SU-DHL-6 (cell line): ENCODE measurements around the gene ATCAY.
"Not testable (repeated sequence)": the region's sequence is repeated elsewhere in the genome, so short reads cannot be mapped to it uniquely, and the experiment has no call there.

Experiments used
- H2AFZ ChIP-seq: fragments of 200-600 bp; sonication (generic); 2 replicates; pipeline ENCODE4 v1.6.1; 2014; ENCODE audit warnings: low read depth, mild to moderate bottlenecking, moderate library complexity, mixed read lengths, antibody characterized with exemption, low read length; ENCODE audit not compliant: severe bottlenecking
- H3F3A ChIP-seq: fragments of 200-600 bp; shearing (Covaris generic); 2 replicates; pipeline ENCODE4 v1.6.0; 2016; ENCODE audit warnings: antibody characterized with exemption, mild to moderate bottlenecking; ENCODE audit not compliant: insufficient read depth
- H3K27ac ChIP-seq: fragments of 200-600 bp; sonication (generic); 2 replicates; pipeline ENCODE4 v1.5.1; 2016; ENCODE audit warnings: low read depth, mild to moderate bottlenecking, low read length, moderate library complexity, mixed read lengths
- H3K27me3 ChIP-seq: fragments of 200-600 bp; sonication (generic), shearing (Covaris generic); 2 replicates; pipeline ENCODE4 v1.6.0; 2014; ENCODE audit warnings: mild to moderate bottlenecking, low read length
- H3K36me3 ChIP-seq: fragments of 200-600 bp; sonication (generic); 2 replicates; pipeline ENCODE4 v1.6.1; 2014; ENCODE audit warnings: mild to moderate bottlenecking, low read length, mixed read lengths
- H3K4me2 ChIP-seq: fragments of 300-600, 200-600 bp; shearing (Covaris generic), sonication (generic); 2 replicates; pipeline ENCODE4 v1.6.0; 2014; ENCODE audit warnings: low read length, low read depth, mild to moderate bottlenecking; ENCODE audit not compliant: poor library complexity, severe bottlenecking
- H3K4me3 ChIP-seq: fragments of 200-600 bp; sonication (generic); 2 replicates; pipeline ENCODE4 v1.5.1; 2014; ENCODE audit warnings: antibody characterized with exemption, low read length, mild to moderate bottlenecking, mixed read lengths; ENCODE audit not compliant: insufficient read depth, poor library complexity, severe bottlenecking
- H3K79me2 ChIP-seq: fragments of 200-600 bp; sonication (generic); 2 replicates; pipeline ENCODE4 v1.6.1; 2014; ENCODE audit warnings: mild to moderate bottlenecking, low read length, moderate library complexity; ENCODE audit not compliant: insufficient read depth
- H3K9ac ChIP-seq: fragments of 200-600 bp; sonication (generic); 2 replicates; pipeline ENCODE4 v1.7.0; 2014; ENCODE audit warnings: mild to moderate bottlenecking, low read length
- H3K9me2 ChIP-seq: fragments of 200-600 bp; sonication (generic); replicated peaks from 2 replicates; pipeline ENCODE4 v1.6.1; 2014; ENCODE audit warnings: low read length; ENCODE audit not compliant: insufficient read depth
- H3K9me3 ChIP-seq: fragments of 200-600 bp; sonication (generic); 2 replicates; pipeline ENCODE4 v1.6.1; 2014; ENCODE audit warnings: low read length, mixed read lengths; ENCODE audit not compliant: insufficient read depth
- H4K20me1 ChIP-seq: fragments of 200-600 bp; sonication (generic); 2 replicates; pipeline ENCODE4 v1.6.1; 2014; ENCODE audit warnings: low read depth, mild to moderate bottlenecking, antibody characterized with exemption, low read length, moderate library complexity, mixed read lengths
- EZH2phosphoT487 ChIP-seq: fragments of 200-600 bp; sonication (generic), shearing (Covaris generic); conservative IDR thresholded peaks from 2 replicates; pipeline ENCODE4 v1.6.1; 2018; ENCODE audit warnings: mild to moderate bottlenecking, antibody characterized with exemption, low read length, moderate library complexity, mixed read lengths
- TF ChIP-seq, protein P1 (sequence below): fragments of 200-600 bp; sonication (generic); IDR thresholded peaks from one replicate; pipeline ENCODE4 v1.5.1; 2017; ENCODE audit warnings: antibody characterized with exemption, mild to moderate bottlenecking, low read length, moderate library complexity; ENCODE audit not compliant: insufficient read depth, poor library complexity, severe bottlenecking

Gene ATCAY

DNA sequence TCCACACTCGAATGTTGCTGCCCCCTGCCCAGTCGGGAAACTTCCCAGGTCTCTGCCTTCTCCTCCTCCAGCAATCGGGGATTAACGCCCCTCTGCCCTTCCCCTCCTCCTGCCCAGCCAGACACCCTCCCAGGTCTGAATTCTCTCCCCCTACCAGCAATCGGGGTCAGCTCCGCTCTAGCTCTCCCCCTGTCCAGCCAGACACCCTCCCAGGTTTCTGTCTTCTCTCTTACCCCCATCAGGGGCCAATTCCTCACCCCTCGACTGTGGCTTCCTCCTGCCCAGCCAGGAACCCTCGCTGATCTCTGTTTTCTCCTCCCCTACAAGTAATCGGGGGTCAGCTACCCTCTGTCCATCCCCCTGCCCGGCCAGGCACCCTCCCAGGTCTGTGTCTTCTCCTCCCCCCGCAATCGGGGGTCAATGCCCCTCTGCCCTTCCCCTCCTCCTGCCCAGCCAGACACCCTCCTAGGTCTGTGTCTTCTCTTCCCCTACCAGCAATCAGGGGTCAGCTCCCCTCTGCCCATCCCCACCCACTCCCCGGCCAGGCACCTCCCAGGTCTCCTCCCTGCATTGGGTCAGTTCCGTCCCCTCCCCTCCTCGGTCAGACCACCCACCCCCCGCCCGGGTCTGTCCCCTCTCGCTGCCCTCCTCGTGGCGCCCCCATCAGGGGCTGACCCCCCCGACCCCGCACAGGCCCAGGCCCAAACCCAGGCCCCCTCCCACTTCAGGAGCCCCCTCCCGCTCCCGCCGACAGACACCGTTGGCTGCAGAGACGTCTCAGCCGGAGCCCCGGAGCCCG, 12.3 kb upstream of the ATCAY start:
- Histone ChIP-seq H4K20me1 (no peaks in the 10 kb centered on the region), H3K4me2 (no peak overlapping the region), H3K79me2 (no peaks in the 10 kb centered on the region), H3K4me3 (no peak overlapping the region), H2AFZ (no peak overlapping the region), H3K27me3 (no peaks in the 10 kb centered on the region), H3K9ac (no peak overlapping the region), H3K36me3 (no peaks in the 10 kb centered on the region), H3K27ac (no peak overlapping the region), H3K9me3 (no peaks in the 10 kb centered on the region), H3K9me2 (no peaks in the 10 kb centered on the region), H3F3A (no peaks in the 10 kb centered on the region)
- TF ChIP-seq, protein P1, sequence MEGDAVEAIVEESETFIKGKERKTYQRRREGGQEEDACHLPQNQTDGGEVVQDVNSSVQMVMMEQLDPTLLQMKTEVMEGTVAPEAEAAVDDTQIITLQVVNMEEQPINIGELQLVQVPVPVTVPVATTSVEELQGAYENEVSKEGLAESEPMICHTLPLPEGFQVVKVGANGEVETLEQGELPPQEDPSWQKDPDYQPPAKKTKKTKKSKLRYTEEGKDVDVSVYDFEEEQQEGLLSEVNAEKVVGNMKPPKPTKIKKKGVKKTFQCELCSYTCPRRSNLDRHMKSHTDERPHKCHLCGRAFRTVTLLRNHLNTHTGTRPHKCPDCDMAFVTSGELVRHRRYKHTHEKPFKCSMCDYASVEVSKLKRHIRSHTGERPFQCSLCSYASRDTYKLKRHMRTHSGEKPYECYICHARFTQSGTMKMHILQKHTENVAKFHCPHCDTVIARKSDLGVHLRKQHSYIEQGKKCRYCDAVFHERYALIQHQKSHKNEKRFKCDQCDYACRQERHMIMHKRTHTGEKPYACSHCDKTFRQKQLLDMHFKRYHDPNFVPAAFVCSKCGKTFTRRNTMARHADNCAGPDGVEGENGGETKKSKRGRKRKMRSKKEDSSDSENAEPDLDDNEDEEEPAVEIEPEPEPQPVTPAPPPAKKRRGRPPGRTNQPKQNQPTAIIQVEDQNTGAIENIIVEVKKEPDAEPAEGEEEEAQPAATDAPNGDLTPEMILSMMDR = no peak
- TF ChIP-seq EZH2phosphoT487 = no peak

DNA sequence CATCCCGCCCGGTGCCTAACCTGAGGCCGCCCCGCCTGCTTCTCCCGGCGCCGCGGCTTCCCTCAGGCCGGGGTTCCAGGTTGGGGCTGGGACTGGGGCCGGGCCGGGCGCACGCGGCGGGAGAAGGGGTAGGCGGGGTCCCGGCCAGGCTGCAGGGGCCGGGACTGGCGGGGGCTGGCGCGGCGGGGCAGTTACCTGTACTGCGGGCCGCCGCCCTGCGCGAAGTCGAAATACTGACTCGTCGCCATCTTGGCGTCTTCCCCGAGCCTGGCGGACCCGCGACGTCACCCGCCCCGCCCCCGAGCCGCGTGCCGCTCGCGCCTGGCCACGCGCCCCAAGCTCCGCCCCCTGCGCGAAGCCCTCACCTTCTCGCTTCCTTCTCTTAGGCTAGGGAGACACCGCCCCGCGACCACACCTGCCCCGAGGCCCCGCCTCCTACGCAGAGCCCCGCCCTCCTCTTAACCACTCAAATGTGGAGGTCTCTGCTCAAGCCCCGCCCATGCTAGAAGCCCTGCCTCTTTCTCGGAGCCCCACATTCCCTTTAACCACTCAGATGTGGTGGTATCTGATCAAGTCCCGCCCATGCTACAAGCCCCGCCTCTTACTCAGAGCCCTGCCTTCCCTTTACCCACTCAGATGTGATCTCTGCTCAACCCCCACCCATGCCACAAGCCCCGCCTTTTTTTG, 11.6 kb upstream of the ATCAY start, which contains the start of gene ZFR2:
Gene ZFR2 (minus strand): TSS at position 269 of the 687 bp plus-strand sequence. CDS start 21 bp downstream, at position 248.
- H3K9ac ChIP-seq = no peak within 1 kb of the TSS
- H3K4me3 ChIP-seq = no peak within 1 kb of the TSS
- no peak within 1 kb of the TSS for H2AFZ ChIP-seq
- no peaks in the 10 kb centered on the region for H3K9me3 ChIP-seq
- no peaks in the 10 kb centered on the region for H3K79me2 ChIP-seq
- no peaks in the 10 kb centered on the region for H4K20me1 ChIP-seq
- no peaks in the 10 kb centered on the region for H3K9me2 ChIP-seq
- H3F3A ChIP-seq = no peaks in the 10 kb centered on the region
- H3K4me2 ChIP-seq = no peak within 1 kb of the TSS
- no peaks in the 10 kb centered on the region for H3K27me3 ChIP-seq
- TF ChIP-seq, protein P1 = no peak
- TF ChIP-seq EZH2phosphoT487 = no peak
- H3K36me3 ChIP-seq = no peaks in the 10 kb centered on the region
- no peak within 1 kb of the TSS for H3K27ac ChIP-seq

DNA sequence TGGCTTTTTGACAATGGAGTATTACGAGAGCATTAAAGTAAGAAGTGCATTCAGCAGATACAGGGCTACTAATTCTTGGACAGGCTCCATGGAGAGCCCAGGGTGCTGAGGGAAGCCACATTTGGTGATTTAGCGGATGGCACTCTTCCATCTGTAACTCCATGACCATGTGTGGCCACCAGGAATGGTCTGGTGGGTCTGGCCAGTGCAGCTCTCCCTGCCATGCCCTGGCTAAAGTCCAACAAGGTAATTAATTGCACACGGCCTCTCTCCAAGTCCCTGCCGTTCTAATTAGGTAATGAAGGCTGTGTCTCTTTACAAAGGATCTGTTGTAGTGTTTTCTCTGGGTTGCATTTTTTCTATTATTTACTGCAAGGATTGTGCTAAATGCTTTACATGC, 7.3 kb upstream of the ATCAY start:
- Histone ChIP-seq H2AFZ (no peak overlapping the region), H3K27me3 (no peaks in the 10 kb centered on the region), H3K9me2 (no peaks in the 10 kb centered on the region)

DNA sequence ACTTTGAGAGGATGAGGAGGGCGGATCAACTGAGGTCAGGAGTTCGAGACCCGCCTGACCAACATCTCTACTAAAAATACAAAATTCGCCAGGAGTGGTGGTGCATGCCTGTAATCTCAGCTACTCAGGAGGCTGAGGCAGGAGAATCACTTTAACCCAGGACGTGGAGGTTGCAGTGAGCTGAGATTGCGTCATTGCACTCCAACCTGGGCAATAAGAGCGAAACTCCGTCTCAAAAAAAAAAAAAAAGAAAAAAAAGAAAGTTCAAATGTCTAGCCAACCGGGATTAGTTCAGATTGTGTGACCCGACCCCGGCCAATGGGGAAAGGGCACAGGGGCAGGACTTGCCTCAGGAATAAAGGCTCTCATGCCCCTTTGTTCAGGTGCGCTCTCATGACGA, 5.8 kb upstream of the ATCAY start:
- not testable (repeated sequence) for H3K4me3 ChIP-seq, H2AFZ ChIP-seq, H3K79me2 ChIP-seq, H4K20me1 ChIP-seq, H3K9me3 ChIP-seq, H3K36me3 ChIP-seq, H3F3A ChIP-seq, H3K9ac ChIP-seq, H3K4me2 ChIP-seq, H3K27ac ChIP-seq, H3K9me2 ChIP-seq, H3K27me3 ChIP-seq

More for the DNA sequence above, 7.3 kb upstream of the ATCAY start:
- no peaks in the 10 kb centered on the region for H3K79me2 ChIP-seq
- no peak overlapping the region for H3K4me3 ChIP-seq
- H3F3A ChIP-seq = no peaks in the 10 kb centered on the region
- no peak overlapping the region for H3K9ac ChIP-seq
- TF ChIP-seq, protein P1 = no peak
- TF ChIP-seq EZH2phosphoT487 = no peak
- no peak overlapping the region for H3K27ac ChIP-seq
- no peaks in the 10 kb centered on the region for H4K20me1 ChIP-seq
- H3K36me3 ChIP-seq = no peaks in the 10 kb centered on the region
- H3K9me3 ChIP-seq = no peaks in the 10 kb centered on the region
- H3K4me2 ChIP-seq = no peak overlapping the region
